ENCODE data around the gene GPRC6A.
"Not testable (repeated sequence)": the region's sequence is repeated elsewhere in the genome, so short reads cannot be mapped to it uniquely, and the experiment has no call there.

The GPRC6A gene, protein sequence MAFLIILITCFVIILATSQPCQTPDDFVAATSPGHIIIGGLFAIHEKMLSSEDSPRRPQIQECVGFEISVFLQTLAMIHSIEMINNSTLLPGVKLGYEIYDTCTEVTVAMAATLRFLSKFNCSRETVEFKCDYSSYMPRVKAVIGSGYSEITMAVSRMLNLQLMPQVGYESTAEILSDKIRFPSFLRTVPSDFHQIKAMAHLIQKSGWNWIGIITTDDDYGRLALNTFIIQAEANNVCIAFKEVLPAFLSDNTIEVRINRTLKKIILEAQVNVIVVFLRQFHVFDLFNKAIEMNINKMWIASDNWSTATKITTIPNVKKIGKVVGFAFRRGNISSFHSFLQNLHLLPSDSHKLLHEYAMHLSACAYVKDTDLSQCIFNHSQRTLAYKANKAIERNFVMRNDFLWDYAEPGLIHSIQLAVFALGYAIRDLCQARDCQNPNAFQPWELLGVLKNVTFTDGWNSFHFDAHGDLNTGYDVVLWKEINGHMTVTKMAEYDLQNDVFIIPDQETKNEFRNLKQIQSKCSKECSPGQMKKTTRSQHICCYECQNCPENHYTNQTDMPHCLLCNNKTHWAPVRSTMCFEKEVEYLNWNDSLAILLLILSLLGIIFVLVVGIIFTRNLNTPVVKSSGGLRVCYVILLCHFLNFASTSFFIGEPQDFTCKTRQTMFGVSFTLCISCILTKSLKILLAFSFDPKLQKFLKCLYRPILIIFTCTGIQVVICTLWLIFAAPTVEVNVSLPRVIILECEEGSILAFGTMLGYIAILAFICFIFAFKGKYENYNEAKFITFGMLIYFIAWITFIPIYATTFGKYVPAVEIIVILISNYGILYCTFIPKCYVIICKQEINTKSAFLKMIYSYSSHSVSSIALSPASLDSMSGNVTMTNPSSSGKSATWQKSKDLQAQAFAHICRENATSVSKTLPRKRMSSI

DNA sequence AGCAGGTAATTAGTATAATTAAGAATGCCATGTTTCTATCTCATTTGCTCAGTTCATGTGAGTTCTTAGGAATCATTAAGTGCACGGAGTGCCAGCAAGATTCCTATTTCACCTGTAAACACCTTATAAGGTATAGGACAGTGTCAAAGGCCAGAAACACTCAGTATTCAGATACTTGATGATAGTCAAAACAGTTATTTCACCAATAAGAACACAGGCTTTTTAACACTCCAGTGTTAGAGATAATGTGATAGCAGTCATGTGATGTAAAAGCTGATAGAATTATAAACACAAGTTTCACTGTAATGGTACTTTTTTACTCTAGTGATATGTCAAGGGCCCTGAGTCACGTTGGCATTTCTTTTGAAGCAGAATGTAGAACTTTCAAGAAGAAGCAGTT, at the start of gene GPRC6A:
TSS of gene GPRC6A (minus strand) at position 101 of the 400 bp plus-strand sequence. CDS start at position 31, 70 bp downstream.
- DNase-seq: no peak

DNA sequence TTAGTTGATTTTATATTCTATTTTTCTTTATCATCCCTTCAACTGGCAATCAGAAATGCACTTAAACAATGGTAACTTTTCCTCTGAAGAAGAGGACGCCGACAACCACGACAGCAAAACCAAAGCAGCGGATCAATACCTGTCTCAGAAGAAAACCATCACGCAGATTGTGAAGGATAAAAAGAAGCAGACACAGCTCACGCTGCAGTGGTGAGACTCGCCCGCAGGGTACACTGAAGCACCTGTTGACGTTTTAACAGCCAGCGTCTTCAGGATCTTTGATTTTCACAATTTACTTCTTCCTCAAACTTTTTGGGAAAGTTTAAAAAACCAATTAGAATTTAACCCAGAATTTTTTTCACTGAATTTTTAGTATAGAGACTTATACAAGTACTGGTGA, 48.9 kb upstream of the GPRC6A start:
- DNase-seq: no peak

DNA sequence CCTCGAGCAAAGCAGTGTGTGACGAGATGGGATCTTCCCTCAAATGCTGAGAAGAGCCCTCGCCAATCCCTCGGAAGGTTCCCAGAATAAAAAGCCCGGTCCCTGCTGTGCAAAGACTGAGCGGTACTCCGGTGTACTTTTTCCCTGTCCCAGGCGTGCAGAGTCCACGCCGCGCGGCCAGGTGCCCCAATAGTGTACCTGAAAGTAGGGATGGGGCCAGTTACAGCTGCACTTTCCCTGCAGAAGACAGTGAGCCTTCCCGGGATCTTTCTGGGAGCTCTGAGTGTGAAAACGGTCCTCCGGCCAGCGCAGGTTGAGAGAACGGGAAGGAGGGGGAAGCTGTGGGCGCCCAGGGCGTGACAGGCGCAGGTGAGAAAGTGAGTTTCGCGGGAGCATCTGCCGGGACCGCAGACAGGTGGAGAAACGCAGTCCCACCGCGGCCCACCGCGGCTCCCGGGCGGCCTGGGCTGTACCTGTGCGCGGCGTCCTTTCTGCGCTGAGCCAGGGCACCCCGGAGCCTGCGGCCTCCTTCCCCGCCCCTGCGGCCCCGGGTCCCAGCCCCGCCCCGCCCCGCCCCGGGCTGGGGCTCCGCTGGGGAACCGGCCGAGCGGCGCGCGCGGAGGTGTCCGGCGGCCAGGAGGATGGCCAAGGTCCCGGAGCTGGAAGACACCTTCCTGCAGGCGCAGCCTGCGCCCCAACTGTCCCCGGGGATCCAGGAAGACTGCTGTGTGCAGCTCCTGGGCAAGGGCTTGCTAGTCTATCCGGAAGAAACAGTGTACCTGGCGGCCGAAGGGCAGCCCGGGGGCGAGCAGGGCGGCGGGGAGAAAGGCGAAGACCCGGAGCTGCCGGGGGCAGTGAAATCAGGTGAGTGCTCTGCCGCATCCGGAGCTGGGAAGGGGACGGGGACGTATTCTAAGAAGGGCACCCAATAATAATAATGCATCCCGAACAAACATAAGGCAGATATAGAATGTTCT, 48.0 kb upstream of the GPRC6A start, which contains the start of gene RFX6:
TSS of gene RFX6 (plus strand) at position 608 of the 977 bp plus-strand sequence. CDS start at position 642, 34 bp downstream.
- DNase-seq: peak; percentile 8 to 19

DNA sequence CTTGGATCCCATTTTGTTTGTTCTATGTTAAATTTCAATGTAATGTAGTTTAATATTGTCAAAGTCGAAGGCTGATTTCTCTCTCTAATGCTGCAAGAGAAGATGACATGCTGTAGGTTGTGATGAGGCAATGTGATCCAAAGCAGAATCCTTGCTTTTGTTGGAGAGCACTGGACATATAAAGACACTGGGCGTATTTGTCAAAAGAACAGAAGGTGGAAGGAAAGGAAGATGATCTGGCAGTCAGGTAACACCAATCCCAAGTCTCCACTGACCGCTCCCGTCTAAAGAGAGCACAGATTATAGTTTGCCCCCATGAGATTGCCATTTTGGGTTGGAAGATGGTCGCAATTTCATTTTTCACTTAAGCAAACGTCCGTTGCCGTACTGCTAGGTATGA, 47.2 kb upstream of the GPRC6A start:
- DNase-seq: no peak

DNA sequence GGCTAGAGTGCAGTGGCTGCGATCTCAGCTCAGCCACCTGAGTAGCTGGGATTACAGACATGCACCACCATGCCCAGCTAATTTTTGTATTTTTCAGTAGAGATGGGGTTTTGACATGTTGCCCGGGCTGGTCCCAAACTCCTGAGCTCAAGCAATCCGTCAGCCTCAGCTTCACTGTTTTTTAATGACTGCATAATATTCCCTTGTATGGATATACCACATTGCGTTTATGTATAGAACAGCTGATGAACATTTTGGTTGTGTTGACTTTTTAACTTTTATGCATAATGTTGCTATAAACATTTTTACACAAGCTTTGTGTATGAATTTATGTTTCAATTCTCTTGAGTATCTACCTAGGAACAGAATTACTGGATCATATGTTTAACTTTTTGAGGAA, 43.9 kb upstream of the GPRC6A start:
- no peak for DNase-seq

DNA sequence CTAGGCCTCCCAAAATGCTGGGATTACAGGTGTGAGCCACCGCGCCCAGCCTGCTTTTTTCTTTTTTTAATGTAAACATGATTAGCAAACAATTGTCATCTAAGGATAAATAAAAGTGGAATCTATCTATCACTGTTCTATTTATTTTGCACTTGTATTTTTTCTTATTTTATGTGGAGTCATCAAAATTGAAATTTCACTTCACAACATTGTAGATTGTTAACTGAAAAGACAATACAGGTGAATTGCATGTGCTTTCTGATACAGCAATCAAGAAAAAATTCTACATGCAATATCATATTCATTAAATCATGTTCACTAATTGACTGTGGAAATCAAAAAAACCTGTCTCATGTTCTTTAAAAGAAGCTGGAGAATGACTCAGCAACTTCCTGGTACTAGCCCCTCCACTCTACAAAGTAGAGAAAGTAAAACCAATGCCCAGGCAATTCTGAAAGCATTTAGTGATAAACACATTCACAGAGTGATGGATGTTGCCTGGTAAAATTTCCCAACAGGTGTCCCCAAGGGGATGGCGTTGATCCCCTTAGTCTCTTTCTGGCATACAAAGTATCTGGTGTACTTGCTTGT, 37.5 kb upstream of the GPRC6A start:
- DNase-seq: no peak

DNA sequence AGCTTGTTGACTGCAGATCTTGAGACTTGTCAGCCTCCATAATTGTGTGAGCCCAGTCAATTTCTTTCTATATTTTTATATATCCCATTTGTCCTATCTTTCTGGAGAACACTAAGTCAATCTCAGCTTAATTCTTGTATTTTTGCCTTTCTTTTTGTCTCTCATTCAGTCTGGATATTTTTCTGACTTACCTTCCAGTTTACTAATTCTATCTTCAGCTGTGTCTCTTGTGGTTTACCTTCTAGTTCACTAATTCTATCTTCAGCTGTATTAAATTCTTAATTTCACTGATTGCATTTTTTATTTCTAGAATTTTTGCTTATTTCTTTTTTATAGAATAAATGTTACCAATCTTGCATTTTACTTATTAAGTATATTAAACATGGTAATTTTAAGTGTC, 30.4 kb upstream of the GPRC6A start:
- no peak for DNase-seq

DNA sequence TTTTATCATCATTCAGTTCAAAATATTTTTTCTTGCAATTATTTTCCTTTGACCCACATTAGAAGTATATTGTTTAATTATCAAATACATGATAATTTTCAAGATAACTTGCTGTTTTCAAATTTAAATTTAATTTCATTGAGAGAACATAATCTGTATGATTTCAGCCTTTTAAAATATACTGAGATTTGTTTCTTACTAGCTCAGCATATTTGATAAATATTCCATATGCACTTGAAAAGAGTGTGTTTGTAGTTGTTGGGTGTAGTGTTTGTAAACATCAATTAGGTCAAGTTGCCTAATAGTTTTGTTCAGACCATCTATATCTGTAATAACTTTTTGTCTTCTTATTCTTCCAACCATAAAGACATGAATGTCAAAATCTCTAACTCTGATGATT, 29.2 kb upstream of the GPRC6A start:
- no peak for DNase-seq

DNA sequence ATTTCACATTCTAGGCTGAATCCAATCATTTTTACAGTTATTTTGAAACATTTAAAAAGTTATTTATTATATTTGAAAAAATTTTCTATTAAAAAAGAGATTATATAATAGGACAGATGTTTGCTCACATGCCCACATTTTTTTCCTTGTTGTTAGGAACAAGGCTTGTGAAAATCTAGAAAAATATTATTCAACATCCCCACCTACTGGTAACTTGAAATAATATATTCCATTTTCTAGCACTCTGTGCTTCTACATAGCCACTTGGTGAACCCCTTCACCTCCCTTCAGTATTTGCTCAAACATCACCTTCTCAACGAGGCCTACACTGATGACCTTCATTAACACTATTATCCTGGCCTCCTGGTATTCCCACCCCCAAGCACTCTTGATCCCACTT, 18.3 kb upstream of the GPRC6A start:
- peak; percentile 2 to 22 for DNase-seq

DNA sequence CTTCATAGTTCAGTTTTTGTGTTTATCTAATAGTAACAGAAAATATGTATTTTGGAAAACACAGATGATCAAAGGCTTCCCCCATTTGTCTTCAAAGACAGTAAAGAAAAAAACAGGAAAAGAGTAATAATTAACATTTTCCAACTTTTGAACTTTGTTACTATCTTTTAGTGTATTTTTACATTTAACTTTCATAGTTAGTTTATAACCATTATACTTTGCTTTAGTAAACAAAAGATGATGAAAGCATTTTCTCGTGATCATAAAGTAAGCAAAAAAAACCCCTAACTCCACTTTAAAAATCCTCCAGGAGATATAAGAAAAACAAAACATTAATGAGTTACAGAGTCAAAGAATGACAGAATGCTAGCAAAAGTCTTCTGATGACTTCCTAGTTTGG, 13.6 kb upstream of the GPRC6A start:
- DNase-seq: no peak

DNA sequence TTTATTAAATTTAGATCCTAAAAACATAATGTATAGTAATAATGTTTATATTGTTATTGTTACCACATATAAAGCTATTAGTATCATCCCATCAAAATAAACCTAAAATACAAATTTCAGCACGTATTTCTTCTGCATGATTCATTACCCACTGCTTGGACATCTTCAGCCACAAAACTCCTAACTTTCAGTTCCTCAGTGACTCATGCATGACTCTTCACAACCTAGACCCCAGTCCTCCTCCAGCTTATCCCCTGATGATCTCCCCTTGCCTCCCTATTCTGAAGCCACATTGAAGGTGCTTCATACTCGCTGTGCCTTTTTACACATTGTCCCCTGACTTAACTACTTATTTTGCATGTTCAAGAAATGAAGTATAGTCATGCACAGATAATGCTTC, 11.2 kb upstream of the GPRC6A start:
- DNase-seq: no peak

DNA sequence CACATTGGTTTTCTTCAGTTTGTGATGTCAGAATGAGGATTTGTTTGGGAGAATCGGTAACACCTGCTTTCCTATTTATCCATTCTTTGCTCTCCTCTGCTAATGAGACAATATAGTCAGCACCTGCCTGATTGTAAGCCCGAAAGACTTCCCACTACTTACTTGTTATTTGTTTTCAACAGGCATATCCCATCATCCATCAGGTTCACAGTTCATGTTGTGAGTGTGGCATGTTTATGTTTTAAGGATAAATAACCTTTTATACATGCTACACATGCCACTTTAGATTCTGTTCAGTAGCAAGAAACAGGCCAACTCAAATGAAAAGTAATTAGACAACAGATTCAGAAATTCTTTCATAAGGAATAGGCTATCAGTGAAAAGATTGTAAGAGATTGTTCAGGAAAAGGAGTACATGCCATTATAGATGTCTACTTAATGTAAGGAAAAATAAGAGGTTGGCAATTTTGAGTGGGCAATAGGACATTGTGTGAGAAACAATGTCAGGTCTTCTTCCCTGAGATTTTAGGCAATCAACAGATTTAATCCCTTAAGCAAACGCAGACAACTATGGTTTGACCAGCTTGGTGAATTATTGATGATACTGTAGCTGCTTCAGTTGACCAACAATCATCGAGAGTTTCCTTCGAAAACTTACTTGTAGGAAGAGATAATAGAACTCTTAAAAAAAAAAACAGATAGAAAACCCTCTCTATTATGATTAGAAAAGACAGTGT, 7.9 kb upstream of the GPRC6A start:
- DNase-seq: peak; percentile 11 to 52

DNA sequence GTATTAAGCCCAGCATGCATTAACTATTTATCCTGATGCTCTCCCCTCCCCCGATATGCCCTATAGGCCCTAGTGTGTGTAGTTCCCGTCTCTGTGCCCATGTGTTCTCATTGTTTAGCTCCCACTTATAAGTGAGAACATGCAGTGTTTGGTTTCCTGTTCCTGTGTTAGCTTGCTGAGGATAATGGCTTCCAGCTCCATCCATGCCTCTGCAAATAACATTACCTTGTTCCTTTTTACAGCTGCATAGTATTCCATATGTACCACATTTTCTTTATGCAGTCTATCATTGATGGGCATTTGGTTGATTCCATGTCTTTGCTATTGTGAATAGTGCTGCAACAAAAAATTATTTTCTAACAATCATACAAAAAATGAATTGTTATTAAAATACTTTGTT, 5.6 kb upstream of the GPRC6A start:
- DNase-seq: not testable (repeated sequence)

DNA sequence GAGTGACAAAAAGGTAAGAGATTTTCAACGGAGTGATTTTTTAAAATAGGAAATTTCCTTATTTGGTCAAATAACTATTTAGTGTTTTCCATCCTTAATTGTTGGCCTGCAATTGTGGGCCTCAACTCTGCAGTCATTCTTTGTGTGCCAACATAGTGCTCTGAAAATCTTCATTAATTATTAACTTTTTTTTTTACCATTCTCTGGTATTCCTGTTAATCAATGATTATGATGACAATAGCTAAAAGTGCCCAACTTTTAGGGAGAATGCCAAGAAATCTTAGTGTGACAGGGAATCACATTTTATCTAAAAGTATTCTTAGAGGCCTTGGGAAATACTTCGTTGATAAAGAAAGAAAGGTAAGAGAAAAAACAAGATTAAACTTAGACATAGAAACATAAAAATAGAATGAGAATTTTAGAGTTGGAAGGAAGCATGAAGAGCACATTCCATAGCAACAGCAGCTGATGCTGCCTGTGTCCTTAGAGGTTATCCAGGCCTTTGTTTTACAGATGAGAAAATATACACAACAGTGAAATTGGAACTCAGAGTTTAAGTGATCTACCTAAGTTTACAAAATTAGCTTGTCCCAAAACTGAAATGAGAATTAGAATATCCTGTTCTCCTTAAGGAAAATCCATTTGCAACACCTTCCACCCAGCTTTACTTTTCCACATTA, 1.2 kb downstream of the GPRC6A start:
- no peak for DNase-seq

DNA sequence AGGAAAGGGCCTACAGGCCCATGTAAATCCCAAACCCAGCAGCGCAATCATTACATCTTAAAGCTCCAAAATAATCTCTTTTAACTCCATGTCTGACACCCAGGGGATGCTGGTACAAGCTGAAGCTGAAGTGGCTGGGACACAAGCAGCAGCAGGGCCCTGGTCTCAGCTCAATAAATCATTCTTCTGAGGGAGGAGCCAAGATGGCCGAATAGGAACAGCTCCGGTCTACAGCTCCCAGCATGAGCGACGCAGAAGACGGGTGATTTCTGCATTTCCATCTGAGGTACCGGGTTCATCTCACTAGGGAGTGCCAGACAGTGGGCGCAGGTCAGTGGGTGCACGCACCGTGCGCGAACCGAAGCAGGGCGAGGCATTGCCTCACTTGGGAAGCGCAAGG, 12.5 kb downstream of the GPRC6A start:
- not testable (repeated sequence) for DNase-seq

DNA sequence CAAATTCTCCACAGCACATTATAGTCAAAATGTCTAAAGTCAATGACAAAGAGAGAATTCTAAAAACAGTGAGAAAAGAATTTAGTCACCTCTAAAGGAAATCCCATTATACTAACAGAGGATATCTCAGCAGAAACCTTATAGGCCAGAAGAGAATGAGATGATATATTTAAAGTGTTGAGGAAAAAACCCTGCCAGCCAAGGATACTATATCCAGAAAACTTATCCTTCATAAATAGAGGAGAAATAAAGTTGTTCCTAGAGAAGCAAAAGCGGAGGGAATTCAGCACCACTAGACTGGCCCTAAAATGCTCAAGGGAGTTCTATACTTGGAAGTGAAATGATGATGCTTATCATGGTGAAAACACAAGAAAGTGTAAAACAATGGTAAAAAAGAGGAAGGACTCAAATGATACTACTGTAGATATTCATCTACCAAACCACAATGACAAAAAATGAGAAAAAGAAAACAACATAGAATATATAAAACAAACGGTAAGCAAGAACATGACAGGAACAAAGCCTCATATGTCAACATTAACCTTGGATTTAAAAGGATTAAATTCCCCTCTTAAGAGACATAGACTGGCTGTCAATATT, 16.7 kb downstream of the GPRC6A start:
- DNase-seq: no peak

DNA sequence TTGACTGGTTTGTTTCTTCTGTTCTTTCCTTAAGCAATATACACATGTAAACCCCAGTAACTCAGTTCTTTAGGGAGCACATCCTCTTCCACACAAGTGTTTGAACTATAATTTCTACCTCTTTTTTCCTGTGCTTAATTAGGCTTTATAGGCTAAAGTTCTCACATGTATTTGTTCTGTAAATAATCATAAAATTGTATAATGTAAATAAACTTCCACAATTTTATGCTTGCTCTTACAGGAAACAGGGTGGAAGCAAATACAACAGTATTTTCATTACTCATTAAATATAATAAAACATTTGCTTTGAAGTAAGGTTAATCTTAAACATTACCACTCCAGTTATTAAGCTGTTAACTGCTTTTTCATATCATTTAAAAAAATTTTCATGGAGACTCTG, 26.9 kb downstream of the GPRC6A start:
- DNase-seq: no peak

DNA sequence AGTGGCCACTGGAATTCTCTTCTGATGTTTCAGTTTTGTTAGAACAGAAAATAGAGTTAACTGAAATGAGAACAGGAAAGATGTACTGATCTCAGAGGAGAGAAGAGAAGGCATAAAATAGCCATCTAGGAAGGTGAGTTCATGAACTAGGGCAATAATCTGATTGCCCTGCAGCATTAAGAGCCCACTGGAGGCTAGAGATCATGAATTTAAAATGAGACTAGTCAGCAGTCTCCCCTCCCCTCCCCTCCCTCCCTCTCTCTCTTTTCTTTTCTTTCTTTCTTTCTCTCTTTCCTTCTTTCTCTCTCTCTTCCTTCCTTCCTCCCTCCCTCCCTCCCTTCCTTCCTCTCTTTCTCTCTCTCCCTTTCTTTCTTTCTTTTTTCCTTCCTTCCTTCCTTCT, 28.9 kb downstream of the GPRC6A start:
- no peak for DNase-seq

DNA sequence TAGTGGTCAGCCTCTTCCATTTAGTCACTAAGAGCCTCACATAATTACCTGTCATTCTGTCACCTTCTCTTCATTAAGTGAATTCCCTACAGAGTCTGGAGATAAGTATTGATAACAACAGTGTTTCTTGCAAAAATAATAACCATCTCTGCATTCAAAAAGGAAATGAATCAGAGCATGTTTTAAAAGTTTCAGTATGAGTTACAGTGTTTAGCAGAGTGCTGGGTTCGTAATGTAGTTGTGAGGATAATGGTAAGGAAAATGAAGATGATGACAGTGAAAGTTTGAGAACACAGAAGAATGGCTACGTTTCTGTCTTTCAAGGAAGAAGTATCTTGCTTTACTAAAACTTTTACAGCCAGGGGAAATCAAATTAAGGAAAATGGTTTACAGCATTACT, 31.3 kb downstream of the GPRC6A start:
- DNase-seq: no peak

DNA sequence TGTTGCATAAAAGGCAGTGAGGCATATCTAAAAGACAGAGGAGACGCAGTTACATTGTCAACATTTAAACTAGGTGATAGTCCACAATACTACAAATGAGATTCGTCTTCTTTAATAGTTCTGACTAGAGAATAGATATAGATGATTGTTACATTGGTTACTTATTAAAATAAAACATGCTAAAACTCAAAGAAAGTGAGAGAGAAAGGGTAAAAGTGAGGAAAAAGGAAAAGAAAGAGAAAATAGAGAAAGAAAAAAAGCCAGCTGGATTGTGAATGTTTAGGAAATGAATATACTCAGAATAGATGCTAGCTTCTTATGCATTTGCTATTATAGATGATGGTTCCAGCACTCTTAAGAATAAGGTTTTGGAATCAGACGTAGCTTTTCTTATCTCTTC, 35.7 kb downstream of the GPRC6A start:
- no peak for DNase-seq
